Measurements from ENCODE around the gene BCL7A.

The BCL7A gene

DNA sequence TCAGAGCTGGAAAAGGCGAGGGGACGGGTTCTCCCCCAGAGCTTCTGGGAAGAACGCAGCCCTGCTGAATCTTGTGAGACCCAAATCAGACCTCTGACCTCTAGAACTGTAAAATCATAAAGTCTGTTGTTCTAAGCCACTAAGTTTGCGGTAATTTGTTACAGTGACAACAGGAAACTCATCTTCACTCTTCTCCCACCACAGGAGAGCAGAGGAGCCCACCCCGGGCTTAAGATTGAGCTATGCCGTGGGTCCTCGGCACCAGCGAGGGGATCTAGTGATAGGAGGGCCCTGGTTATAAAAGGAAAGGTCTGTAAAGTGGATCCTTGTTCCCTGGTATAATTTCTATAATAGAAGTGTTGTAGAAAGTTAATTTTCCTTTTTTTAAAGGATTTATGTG lies 64.4 kb downstream of the BCL7A start:
- Histone ChIP-seq H3K27me3 (ENCODE audit: control insufficient read depth, low read length) (no peaks in the 10 kb centered on the region), H3K27ac (ENCODE audit: low read depth, low read length) (no peak overlapping the region), H3K4me1 (ENCODE audit: control insufficient read depth, low read length) (peaks cover 37% of the 10 kb centered on the region), H3K4me2 (ENCODE audit: low read length) (no peak overlapping the region), H3K4me3 (ENCODE audit: low read length) (no peak overlapping the region), H3K9me2 (replicated peaks; ENCODE audit: control insufficient read depth, low read length) (no peaks in the 10 kb centered on the region), H3K36me3 (ENCODE audit: control insufficient read depth, low read length) (peaks cover 49% of the 10 kb centered on the region), H3K9me3 (ENCODE audit: control insufficient read depth, insufficient read depth, low read length) (no peaks in the 10 kb centered on the region), H3K79me2 (ENCODE audit: control insufficient read depth, low read length) (peaks cover 92% of the 10 kb centered on the region), H4K20me1 (ENCODE audit: control insufficient read depth, insufficient read depth, low read depth, low read length) (peaks cover 18% of the 10 kb centered on the region), H3F3A (ENCODE audit: control insufficient read depth, insufficient read depth) (peaks cover 5% of the 10 kb centered on the region)
- TF ChIP-seq EZH2phosphoT487 (IDR thresholded peaks at IDR 0.05; ENCODE audit: borderline replicate concordance, low read length), result no peak
- TF ChIP-seq, protein P1, sequence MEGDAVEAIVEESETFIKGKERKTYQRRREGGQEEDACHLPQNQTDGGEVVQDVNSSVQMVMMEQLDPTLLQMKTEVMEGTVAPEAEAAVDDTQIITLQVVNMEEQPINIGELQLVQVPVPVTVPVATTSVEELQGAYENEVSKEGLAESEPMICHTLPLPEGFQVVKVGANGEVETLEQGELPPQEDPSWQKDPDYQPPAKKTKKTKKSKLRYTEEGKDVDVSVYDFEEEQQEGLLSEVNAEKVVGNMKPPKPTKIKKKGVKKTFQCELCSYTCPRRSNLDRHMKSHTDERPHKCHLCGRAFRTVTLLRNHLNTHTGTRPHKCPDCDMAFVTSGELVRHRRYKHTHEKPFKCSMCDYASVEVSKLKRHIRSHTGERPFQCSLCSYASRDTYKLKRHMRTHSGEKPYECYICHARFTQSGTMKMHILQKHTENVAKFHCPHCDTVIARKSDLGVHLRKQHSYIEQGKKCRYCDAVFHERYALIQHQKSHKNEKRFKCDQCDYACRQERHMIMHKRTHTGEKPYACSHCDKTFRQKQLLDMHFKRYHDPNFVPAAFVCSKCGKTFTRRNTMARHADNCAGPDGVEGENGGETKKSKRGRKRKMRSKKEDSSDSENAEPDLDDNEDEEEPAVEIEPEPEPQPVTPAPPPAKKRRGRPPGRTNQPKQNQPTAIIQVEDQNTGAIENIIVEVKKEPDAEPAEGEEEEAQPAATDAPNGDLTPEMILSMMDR (IDR thresholded peaks at IDR 0.05; ENCODE audit: low read depth, low read length, poor library complexity, severe bottlenecking), result no peak

DNA sequence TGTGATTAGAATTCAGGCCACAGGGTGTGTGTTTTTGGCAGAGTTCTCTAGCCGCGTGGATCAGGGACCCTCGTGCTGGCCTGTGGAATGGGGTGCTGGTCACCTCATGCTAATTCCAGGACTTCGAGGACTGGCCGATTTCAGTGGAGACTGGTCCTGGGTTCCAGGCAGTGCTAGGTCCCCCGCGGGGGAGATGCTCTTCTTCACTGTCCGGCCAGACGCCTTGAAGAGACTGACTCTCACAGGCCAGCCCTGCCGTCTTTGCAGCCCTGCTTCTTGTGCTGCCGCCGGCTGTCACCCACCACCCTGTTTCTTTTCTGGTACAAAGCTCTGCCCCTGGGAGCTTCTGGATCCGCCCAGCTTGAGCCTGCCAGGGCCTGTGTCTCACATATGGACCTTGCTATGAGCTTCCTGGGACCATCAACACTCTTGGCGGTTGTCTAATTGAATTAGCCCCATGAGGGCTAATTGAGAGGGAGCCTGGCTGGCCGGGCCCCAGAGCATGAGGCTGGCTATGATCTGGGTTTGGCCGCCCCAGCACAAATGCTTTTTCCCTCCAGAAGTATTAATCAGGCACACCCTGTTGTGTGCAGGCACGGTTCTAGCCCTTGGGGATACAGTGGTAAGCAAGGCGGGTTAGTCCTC lies 65.1 kb downstream of the BCL7A start:
- Histone ChIP-seq H3K4me2 (ENCODE audit: low read length) (no peak overlapping the region), H3K79me2 (ENCODE audit: control insufficient read depth, low read length) (peaks cover 92% of the 10 kb centered on the region), H4K20me1 (ENCODE audit: control insufficient read depth, insufficient read depth, low read depth, low read length) (peaks cover 14% of the 10 kb centered on the region), H3K27me3 (ENCODE audit: control insufficient read depth, low read length) (no peaks in the 10 kb centered on the region), H3K4me1 (ENCODE audit: control insufficient read depth, low read length) (peaks cover 31% of the 10 kb centered on the region), H3K4me3 (ENCODE audit: low read length) (no peak overlapping the region), H3K9me2 (replicated peaks; ENCODE audit: control insufficient read depth, low read length) (no peaks in the 10 kb centered on the region), H3K36me3 (ENCODE audit: control insufficient read depth, low read length) (peaks cover 48% of the 10 kb centered on the region), H3K27ac (ENCODE audit: low read depth, low read length) (no peak overlapping the region), H3F3A (ENCODE audit: control insufficient read depth, insufficient read depth) (no peaks in the 10 kb centered on the region; the same call in 1 of the 2 replicates), H3K9me3 (ENCODE audit: control insufficient read depth, insufficient read depth, low read length) (no peaks in the 10 kb centered on the region)
- no peak for TF ChIP-seq EZH2phosphoT487 (IDR thresholded peaks at IDR 0.05; ENCODE audit: borderline replicate concordance, low read length)
- TF ChIP-seq, protein P1 (IDR thresholded peaks at IDR 0.05; ENCODE audit: low read depth, low read length, poor library complexity, severe bottlenecking), result no peak

DNA sequence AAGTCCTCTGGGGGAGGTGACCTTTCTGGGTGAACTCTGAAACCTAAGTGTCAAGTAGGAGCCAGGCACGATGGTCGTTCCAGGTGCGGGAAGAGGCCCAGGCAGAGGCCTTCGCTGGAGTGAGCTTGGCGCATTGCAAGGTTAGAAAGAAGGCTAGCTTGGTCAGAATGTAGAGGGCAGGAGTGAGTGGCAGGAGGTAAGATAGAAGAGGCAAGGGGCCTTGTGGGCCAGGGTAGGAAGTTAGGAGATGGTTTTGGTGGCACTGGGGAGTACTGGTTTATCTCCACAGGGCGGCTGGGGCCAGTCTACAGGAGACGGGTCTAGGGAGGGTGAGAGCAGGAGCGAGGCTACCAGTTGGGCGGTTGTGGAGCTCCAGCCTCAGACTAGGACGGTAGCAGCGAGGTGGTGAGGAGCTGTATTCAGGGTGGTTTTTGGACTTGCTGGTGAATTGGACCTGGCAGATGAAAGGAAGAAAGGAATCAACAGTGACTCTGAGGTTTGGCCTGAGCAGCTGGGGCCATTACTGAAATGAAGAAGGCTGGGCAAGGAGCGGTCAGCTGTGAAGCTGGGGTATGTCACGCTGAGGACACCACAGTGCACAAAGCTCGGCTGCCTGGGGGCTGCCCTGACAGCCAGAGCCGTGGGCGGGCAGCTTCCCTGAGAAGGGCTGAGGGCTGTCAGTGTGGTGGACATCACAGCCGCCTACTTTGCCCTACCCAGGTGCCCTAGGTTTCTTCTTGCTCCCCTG lies 65.9 kb downstream of the BCL7A start:
- H3K9me3 ChIP-seq (ENCODE audit: control insufficient read depth, insufficient read depth, low read length), result peaks cover under 1% of the 10 kb centered on the region; the same call in 1 of the 2 replicates
- TF ChIP-seq, protein P1 (IDR thresholded peaks at IDR 0.05; ENCODE audit: low read depth, low read length, poor library complexity, severe bottlenecking), result no peak
- no peak for TF ChIP-seq EZH2phosphoT487 (IDR thresholded peaks at IDR 0.05; ENCODE audit: borderline replicate concordance, low read length)
- H3K9me2 ChIP-seq (replicated peaks; ENCODE audit: control insufficient read depth, low read length), result no peaks in the 10 kb centered on the region
- no peak overlapping the region for H3K4me2 ChIP-seq (ENCODE audit: low read length)
- H3F3A ChIP-seq (ENCODE audit: control insufficient read depth, insufficient read depth), result peaks cover 4% of the 10 kb centered on the region; the same call in 1 of the 2 replicates
- H3K36me3 ChIP-seq (ENCODE audit: control insufficient read depth, low read length), result peaks cover 45% of the 10 kb centered on the region
- H3K27me3 ChIP-seq (ENCODE audit: control insufficient read depth, low read length), result no peaks in the 10 kb centered on the region
- H3K27ac ChIP-seq (ENCODE audit: low read depth, low read length), result no peak overlapping the region
- peaks cover 92% of the 10 kb centered on the region for H3K79me2 ChIP-seq (ENCODE audit: control insufficient read depth, low read length)
- H3K4me3 ChIP-seq (ENCODE audit: low read length), result no peak overlapping the region
- H3K4me1 ChIP-seq (ENCODE audit: control insufficient read depth, low read length), result peaks cover 23% of the 10 kb centered on the region
- peaks cover 8% of the 10 kb centered on the region; the same call in 1 of the 2 replicates for H4K20me1 ChIP-seq (ENCODE audit: control insufficient read depth, insufficient read depth, low read depth, low read length)
